ENCODE results near the gene CDK10. TPM values are rescaled to one million over a fixed set of nuclear protein-coding genes. Genes with fewer than 3 reads are reported as not detected.

The CDK10 gene
- total and polyA plus RNA-seq, 9 of the 15 experiments (the other 6 are each of a cell fraction or from before 2014, with no cell fraction given): 2.0 to 85.1 (median 40.1) TPM

DNA sequence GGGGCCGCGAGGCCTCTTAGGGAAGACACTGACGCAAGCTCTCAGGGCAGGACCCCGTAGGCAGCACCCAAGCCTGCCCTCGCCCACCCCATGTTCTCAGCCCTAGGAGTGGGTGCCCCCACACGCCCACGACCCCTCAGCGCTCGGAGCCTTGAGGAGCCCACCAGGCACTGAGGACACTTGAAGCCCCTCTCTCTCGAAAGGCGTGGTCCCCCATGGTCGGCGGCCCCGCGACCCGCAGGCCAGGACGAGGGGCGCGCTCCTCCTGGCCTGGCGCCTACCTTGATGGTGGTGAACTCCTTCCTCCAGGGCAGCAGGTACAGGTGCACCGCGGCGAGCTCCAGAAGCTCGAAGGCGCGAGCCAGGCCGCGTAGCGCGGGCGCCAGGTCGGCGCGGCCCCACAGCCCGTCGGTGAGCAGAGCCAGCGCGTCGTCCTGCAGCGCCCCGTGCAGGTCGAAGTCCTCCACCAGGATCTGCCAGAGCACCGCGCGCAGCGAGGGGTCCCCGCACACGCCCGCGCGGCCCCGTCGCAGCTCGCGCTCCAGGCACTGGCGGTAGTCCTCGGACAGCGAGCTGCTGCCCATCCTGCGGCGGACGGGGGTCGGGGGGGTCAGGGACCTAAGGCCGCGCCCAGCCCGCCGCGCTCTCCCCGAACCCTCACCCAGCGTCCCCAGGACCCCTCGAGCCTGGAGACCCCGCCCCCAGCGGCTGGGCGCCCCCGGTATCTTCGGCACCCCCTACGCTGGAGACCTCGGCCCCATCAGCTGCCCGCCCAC is 14.3 kb downstream of the CDK10 start (continued):
- no peak for TF ChIP-seq U2AF1 (optimal IDR thresholded peaks at IDR 0.05; ENCODE audit: low read depth, low read length)
- TF ChIP-seq ZNF140 (CRISPR knock-in tag; IDR thresholded peaks at IDR 0.05): no peak
- TF ChIP-seq KLF13 (tag; IDR thresholded peaks at IDR 0.05; ENCODE audit: borderline replicate concordance, low read depth): no peak
- 0 out of 2 replicates have a peak, but pooled peaks have one; percentile 33 for TF ChIP-seq JUND (IDR thresholded peaks at IDR 0.05; ENCODE audit: borderline replicate concordance, low read depth, low read length)
- TF ChIP-seq JUND (tag; IDR thresholded peaks at IDR 0.05; ENCODE audit: borderline replicate concordance, low read depth, low read length): no peak; the same call in 2 of the 3 replicates
- TF ChIP-seq GABPB2 (CRISPR knock-in tag; conservative IDR thresholded peaks at IDR 0.05): no peak
- TF ChIP-seq, protein P1, sequence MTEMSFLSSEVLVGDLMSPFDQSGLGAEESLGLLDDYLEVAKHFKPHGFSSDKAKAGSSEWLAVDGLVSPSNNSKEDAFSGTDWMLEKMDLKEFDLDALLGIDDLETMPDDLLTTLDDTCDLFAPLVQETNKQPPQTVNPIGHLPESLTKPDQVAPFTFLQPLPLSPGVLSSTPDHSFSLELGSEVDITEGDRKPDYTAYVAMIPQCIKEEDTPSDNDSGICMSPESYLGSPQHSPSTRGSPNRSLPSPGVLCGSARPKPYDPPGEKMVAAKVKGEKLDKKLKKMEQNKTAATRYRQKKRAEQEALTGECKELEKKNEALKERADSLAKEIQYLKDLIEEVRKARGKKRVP (CRISPR knock-in tag; IDR thresholded peaks at IDR 0.05): no peak
- TF ChIP-seq HNRNPUL1 (IDR thresholded peaks at IDR 0.05; ENCODE audit: low read length): no peak
- no peak for TF ChIP-seq NFYB (IDR thresholded peaks at IDR 0.05; ENCODE audit: extremely low read depth, insufficient read length)
- TF ChIP-seq RBM17 (IDR thresholded peaks at IDR 0.05; ENCODE audit: borderline replicate concordance, low read depth, low read length): no peak
- TF ChIP-seq ZSCAN32 (CRISPR knock-in tag; IDR thresholded peaks at IDR 0.05): no peak
- TF ChIP-seq, protein P2, sequence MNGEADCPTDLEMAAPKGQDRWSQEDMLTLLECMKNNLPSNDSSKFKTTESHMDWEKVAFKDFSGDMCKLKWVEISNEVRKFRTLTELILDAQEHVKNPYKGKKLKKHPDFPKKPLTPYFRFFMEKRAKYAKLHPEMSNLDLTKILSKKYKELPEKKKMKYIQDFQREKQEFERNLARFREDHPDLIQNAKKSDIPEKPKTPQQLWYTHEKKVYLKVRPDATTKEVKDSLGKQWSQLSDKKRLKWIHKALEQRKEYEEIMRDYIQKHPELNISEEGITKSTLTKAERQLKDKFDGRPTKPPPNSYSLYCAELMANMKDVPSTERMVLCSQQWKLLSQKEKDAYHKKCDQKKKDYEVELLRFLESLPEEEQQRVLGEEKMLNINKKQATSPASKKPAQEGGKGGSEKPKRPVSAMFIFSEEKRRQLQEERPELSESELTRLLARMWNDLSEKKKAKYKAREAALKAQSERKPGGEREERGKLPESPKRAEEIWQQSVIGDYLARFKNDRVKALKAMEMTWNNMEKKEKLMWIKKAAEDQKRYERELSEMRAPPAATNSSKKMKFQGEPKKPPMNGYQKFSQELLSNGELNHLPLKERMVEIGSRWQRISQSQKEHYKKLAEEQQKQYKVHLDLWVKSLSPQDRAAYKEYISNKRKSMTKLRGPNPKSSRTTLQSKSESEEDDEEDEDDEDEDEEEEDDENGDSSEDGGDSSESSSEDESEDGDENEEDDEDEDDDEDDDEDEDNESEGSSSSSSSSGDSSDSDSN (IDR thresholded peaks at IDR 0.05; ENCODE audit: borderline replicate concordance in 1 of 2, low read depth in 2 of 2, low read length in 2 of 2): peak; percentile 92 to 97
- TF ChIP-seq KAT2B (IDR thresholded peaks at IDR 0.05; ENCODE audit: low read depth, low read length): no peak
- TF ChIP-seq, protein P3, sequence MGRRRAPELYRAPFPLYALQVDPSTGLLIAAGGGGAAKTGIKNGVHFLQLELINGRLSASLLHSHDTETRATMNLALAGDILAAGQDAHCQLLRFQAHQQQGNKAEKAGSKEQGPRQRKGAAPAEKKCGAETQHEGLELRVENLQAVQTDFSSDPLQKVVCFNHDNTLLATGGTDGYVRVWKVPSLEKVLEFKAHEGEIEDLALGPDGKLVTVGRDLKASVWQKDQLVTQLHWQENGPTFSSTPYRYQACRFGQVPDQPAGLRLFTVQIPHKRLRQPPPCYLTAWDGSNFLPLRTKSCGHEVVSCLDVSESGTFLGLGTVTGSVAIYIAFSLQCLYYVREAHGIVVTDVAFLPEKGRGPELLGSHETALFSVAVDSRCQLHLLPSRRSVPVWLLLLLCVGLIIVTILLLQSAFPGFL (CRISPR knock-in tag; IDR thresholded peaks at IDR 0.05): no peak
- TF ChIP-seq ZNF121 (CRISPR knock-in tag; conservative IDR thresholded peaks at IDR 0.05): no peak
- TF ChIP-seq ZFX (CRISPR knock-in tag; IDR thresholded peaks at IDR 0.05): peak; percentile 79
- TF ChIP-seq, protein P4, sequence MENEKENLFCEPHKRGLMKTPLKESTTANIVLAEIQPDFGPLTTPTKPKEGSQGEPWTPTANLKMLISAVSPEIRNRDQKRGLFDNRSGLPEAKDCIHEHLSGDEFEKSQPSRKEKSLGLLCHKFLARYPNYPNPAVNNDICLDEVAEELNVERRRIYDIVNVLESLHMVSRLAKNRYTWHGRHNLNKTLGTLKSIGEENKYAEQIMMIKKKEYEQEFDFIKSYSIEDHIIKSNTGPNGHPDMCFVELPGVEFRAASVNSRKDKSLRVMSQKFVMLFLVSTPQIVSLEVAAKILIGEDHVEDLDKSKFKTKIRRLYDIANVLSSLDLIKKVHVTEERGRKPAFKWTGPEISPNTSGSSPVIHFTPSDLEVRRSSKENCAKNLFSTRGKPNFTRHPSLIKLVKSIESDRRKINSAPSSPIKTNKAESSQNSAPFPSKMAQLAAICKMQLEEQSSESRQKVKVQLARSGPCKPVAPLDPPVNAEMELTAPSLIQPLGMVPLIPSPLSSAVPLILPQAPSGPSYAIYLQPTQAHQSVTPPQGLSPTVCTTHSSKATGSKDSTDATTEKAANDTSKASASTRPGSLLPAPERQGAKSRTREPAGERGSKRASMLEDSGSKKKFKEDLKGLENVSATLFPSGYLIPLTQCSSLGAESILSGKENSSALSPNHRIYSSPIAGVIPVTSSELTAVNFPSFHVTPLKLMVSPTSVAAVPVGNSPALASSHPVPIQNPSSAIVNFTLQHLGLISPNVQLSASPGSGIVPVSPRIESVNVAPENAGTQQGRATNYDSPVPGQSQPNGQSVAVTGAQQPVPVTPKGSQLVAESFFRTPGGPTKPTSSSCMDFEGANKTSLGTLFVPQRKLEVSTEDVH (IDR thresholded peaks at IDR 0.05; ENCODE audit: low read depth, partially characterized antibody): no peak
- no peak for TF ChIP-seq ZNF3 (CRISPR knock-in tag; IDR thresholded peaks at IDR 0.05)
- TF ChIP-seq KDM1A (IDR thresholded peaks at IDR 0.05): no peak
- 0 out of 2 replicates have a peak, but pooled peaks have one; percentile 25 for TF ChIP-seq FOXP1 (CRISPR knock-in tag; IDR thresholded peaks at IDR 0.05)
- TF ChIP-seq ILK (tag; IDR thresholded peaks at IDR 0.05; ENCODE audit: borderline replicate concordance, low read depth): no peak
